Peyer's patch (tissue), 4 donors: Measurements from ENCODE around the gene EPHA10. TPM values are rescaled to one million over a fixed set of nuclear protein-coding genes. Genes with fewer than 3 reads are reported as not detected.
"Not testable (repeated sequence)": the region's sequence is repeated elsewhere in the genome, so short reads cannot be mapped to it uniquely, and the experiment has no call there.

Experiments used
- DNase-seq, 3 donors: peaks; one replicate each; pipeline ENCODE4 v3.0.0-alpha.2; 2017 to 2019
- H3K27ac ChIP-seq, 4 donors: fragments of 200-600 bp; sonication (generic); one replicate each; pipeline ENCODE4 v1.5.1; 2016 to 2019
- H3K27me3 ChIP-seq, 2 donors: fragments of 200-600 bp; sonication (generic); one replicate each; pipeline ENCODE4 v1.5.1; 2019
- H3K36me3 ChIP-seq, 3 donors: fragments of 200-600 bp; sonication (generic); one replicate each; pipeline ENCODE4 v1.5.1; 2016 to 2019
- H3K4me1 ChIP-seq, 4 donors: fragments of 200-600 bp; sonication (generic); one replicate each; pipeline ENCODE4 v1.5.1; 2016 to 2019
- H3K4me3 ChIP-seq, 4 donors: fragments of 200-600 bp; sonication (generic); 1 replicate in 3 of 4; 2 replicates in 1 of 4; pipeline ENCODE4 v1.5.1; 2016 to 2019; ENCODE audit warnings: mild to moderate bottlenecking in 1 of 4
- H3K9me3 ChIP-seq, 4 donors: fragments of 200-600 bp; sonication (generic); one replicate each; pipeline ENCODE4 v1.5.1; 2016 to 2019; ENCODE audit warnings: mild to moderate bottlenecking in 1 of 4
- POLR2A ChIP-seq, 2 donors: fragments of 450-650 bp; IDR thresholded peaks; one replicate each; pipeline ENCODE4 v1.5.1; 2017; ENCODE audit warnings: antibody characterized with exemption in 2 of 2, mild to moderate bottlenecking in 2 of 2, moderate library complexity in 2 of 2
- total RNA-seq, 4 donors: library from RNA; depleted of rRNA; stranded (reverse); fragments of >200 nt; gene quantifications; one replicate each; pipeline ENCODE4 v1.1.0, GENCODE V29; 2016
- TF ChIP-seq, protein P1 (sequence below), 6 experiments: fragments of 450-650 bp in 4 of 6; fragments of 200-600 bp in 2 of 6; sonication (generic) in 1 of 6; IDR thresholded peaks; one replicate each; pipeline ENCODE4 v1.5.1; 2017 to 2019; ENCODE audit warnings: antibody characterized with exemption in 6 of 6, mild to moderate bottlenecking in 3 of 6, moderate library complexity in 1 of 6

EPHA10 gene
- total RNA-seq, 4 donors from 2014 or later, result 9.9 to 67.8 (median 58.0) TPM

DNA sequence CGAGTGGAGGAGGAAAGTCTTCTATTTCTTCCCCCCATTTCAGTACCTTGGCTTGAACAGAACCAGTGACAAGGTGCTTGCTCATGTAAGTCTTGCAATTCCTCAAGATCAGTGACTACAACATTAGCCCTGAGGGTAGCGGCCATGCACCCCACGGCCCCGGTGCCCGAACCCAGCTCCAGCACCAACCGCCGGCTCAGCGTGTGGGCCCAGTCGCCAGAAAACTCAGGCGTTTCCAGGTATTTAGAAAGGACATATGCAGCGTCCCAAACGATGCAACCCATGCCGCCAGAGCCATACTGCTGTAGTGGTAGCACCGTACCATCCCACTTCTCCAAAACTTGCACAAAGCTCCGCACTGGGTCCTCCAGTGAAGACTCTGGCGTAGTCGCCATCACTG is 17.6 kb upstream of the EPHA10 start:
- TF ChIP-seq, protein P1, sequence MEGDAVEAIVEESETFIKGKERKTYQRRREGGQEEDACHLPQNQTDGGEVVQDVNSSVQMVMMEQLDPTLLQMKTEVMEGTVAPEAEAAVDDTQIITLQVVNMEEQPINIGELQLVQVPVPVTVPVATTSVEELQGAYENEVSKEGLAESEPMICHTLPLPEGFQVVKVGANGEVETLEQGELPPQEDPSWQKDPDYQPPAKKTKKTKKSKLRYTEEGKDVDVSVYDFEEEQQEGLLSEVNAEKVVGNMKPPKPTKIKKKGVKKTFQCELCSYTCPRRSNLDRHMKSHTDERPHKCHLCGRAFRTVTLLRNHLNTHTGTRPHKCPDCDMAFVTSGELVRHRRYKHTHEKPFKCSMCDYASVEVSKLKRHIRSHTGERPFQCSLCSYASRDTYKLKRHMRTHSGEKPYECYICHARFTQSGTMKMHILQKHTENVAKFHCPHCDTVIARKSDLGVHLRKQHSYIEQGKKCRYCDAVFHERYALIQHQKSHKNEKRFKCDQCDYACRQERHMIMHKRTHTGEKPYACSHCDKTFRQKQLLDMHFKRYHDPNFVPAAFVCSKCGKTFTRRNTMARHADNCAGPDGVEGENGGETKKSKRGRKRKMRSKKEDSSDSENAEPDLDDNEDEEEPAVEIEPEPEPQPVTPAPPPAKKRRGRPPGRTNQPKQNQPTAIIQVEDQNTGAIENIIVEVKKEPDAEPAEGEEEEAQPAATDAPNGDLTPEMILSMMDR (IDR thresholded peaks at IDR 0.05), result no peak
- TF ChIP-seq POLR2A (IDR thresholded peaks at IDR 0.05), result no peak
- no peak overlapping the region for H3K4me3 ChIP-seq
- H3K4me1 ChIP-seq, result no peaks in the 10 kb centered on the region
- H3K36me3 ChIP-seq, result no peaks in the 10 kb centered on the region
- H3K27me3 ChIP-seq, result no peaks in the 10 kb centered on the region
- H3K9me3 ChIP-seq, result no peaks in the 10 kb centered on the region
- DNase-seq, result no peak
- no peak overlapping the region for H3K27ac ChIP-seq

DNA sequence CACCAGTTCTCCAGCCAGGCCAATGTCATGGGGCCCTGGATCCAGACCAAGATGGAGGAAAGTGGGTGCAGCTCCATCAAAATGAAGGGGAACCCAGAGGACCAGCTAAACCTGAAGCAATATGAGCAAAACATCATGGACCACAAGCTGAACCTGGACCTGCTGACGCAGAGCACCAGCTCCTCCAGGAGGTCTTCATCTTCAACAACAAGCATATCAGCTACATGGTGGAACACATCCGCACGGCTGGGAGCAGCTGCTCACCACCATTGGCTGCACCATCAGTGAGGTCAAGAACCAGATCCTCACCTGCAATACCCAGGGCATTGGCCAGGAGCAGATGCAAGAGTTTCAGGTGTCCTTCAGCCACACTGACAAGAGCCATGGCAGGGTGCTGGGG is 13.7 kb upstream of the EPHA10 start:
- no peaks in the 10 kb centered on the region for H3K36me3 ChIP-seq
- no peaks in the 10 kb centered on the region for H3K4me1 ChIP-seq
- no peak overlapping the region for H3K27ac ChIP-seq
- H3K27me3 ChIP-seq, result no peaks in the 10 kb centered on the region
- TF ChIP-seq, protein P1 (IDR thresholded peaks at IDR 0.05), result no peak
- TF ChIP-seq POLR2A (IDR thresholded peaks at IDR 0.05), result no peak
- no peaks in the 10 kb centered on the region for H3K9me3 ChIP-seq
- no peak overlapping the region for H3K4me3 ChIP-seq
- no peak for DNase-seq

DNA sequence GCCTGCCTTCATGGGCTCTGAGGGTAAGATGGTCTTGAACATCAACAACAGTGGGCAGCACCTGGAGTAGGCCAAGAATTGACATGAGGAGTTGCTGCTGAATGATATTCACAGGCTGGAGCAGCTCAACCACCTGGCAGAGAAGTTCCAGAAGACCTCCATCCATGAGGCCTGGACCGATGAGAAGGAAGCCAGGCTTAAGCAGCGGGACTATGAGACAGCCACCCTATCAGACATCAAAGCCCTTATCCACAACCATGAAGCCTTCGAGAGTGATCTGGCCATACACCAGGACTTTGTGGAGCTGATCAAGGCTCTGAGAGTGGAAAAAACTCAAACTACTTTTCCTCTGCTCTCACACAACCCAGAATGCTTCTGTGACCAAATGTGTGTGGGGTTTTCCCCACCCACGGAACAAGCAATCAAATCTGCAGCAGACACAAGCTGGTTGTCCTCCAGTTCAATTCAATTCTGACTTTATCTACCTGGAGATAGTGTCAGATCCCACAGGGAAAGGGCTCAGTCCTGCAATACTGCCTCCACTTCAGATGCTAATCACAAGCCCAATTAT is 12.1 kb upstream of the EPHA10 start:
- Histone ChIP-seq H3K27me3 (no peaks in the 10 kb centered on the region), H3K9me3 (no peaks in the 10 kb centered on the region), H3K27ac (no peak overlapping the region), H3K36me3 (no peaks in the 10 kb centered on the region), H3K4me3 (no peak overlapping the region), H3K4me1 (no peaks in the 10 kb centered on the region)
- no peak for DNase-seq
- no peak for TF ChIP-seq POLR2A (IDR thresholded peaks at IDR 0.05)
- TF ChIP-seq, protein P1 (IDR thresholded peaks at IDR 0.05), result no peak

DNA sequence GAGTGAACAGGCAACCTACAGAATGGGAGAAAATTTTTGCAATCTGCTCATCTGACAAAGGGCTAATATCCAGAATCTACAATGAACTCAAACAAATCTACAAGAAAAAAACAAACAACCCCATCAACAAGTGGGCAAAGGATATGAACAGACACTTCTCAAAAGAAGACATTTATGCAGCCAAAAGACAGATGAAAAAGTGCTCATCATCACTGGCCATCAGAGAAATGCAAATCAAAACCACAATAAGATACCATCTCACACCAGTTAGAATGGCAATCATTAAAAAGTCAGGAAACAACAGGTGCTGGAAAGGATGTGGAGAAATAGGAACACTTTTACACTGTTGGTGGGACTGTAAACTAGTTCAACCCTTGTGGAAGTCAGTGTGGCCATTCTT is 6.5 kb upstream of the EPHA10 start:
- not testable (repeated sequence) for H3K36me3 ChIP-seq, H3K9me3 ChIP-seq, H3K27me3 ChIP-seq, H3K4me3 ChIP-seq, DNase-seq, H3K4me1 ChIP-seq, H3K27ac ChIP-seq

- no peak overlapping the region for H3K27ac ChIP-seq
- H3K36me3 ChIP-seq, result no peaks in the 10 kb centered on the region
- H3K4me3 ChIP-seq, result no peak overlapping the region
- no peak for TF ChIP-seq POLR2A (IDR thresholded peaks at IDR 0.05)
- TF ChIP-seq, protein P1 (IDR thresholded peaks at IDR 0.05), result no peak
- H3K27me3 ChIP-seq, result peaks cover 0 to 23% of the 10 kb centered on the region in 2 donors
- no peak for DNase-seq
- H3K4me1 ChIP-seq, result no peaks in the 10 kb centered on the region
- no peaks in the 10 kb centered on the region for H3K9me3 ChIP-seq
Measured at GRCh38 chr1:37767488-37767887, 2.6 kb upstream of the EPHA10 start.

GRCh38 chr1:37765916-37766664 is 1.2 kb upstream of the EPHA10 start:
- Histone ChIP-seq H3K4me3 (no peak overlapping the region), H3K27me3 (peaks cover 0 to 23% of the 10 kb centered on the region in 2 donors), H3K27ac (no peak overlapping the region), H3K9me3 (no peaks in the 10 kb centered on the region), H3K4me1 (no peaks in the 10 kb centered on the region), H3K36me3 (no peaks in the 10 kb centered on the region)
- no peak for DNase-seq
- TF ChIP-seq, protein P1 (IDR thresholded peaks at IDR 0.05), result no peak
- no peak for TF ChIP-seq POLR2A (IDR thresholded peaks at IDR 0.05)
